Smooth muscle cell of the brain vasculature (primary cell): ENCODE data around the gene LDLRAD2.
"Not testable (repeated sequence)": the region's sequence is repeated elsewhere in the genome, so short reads cannot be mapped to it uniquely, and the experiment has no call there.

ENCODE experiments used
- DNase-seq: peaks from one replicate; pipeline ENCODE4 v3.0.0-alpha.2; 2012; ENCODE audit warnings: low read depth, low spot score

The LDLRAD2 gene

DNA sequence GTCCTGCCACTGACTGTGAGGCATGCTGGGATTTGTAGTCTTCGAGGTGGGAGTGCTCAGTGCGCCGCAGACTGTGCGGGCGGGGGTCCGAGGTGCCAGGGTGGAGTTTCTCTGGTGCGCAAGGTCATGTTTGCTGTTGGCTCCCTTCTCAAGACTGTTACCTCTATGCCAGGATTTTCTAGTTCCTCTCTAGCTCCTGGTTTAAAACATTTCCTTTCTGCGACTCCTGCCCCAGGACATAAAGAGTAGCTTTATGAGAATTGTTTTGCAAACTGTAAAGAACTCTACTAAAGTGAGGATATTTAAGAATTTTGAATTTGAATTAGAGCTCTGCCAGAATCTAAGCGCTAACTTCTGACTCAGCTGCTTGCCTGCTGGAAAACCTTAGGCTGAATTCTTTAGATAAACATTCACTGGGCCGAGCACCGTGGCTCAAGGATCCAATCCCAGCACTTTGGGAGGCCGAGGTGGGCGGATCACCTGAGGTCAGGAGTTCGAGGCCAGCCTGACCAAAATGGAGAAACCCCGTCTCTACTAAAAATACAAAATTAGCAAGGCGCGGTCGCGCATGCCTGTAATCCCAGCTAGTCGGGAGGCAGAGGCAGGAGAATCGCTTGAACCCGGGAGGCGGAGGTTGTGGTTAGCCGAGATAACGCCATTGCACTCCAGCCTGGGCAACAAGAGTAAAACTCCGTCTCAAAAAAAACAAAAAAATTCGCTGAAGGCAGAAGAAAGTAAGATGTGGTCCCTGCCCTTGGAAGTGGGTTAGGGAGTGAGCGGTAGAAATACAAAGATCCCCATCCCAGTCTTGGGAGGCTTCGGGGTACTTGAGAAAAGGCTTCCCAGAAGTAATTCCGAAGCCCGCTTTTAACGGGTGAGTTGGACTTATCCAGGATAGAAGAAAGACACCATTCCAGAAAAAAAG, 28.1 kb upstream of the LDLRAD2 start:
- peak; percentile 89 for DNase-seq

DNA sequence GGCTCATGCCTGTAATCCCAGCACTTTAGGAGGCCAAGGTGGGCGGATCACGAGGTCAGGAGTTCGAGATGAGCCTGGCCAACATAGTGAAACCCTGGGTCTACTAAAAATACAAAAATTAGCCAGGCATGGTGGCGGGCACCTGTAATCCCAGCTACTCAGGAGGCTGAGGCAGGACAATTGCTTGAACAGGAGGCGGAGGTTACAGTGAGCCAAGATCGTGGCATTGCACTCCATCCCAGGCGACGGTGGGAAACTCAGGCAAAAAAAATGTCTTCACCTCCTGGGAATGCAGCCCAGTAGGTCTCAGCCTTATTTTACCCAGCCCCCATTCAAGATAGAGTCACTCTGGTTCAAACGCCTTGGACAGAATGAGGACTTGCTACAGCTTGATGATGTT, 26.3 kb upstream of the LDLRAD2 start:
- not testable (repeated sequence) for DNase-seq

DNA sequence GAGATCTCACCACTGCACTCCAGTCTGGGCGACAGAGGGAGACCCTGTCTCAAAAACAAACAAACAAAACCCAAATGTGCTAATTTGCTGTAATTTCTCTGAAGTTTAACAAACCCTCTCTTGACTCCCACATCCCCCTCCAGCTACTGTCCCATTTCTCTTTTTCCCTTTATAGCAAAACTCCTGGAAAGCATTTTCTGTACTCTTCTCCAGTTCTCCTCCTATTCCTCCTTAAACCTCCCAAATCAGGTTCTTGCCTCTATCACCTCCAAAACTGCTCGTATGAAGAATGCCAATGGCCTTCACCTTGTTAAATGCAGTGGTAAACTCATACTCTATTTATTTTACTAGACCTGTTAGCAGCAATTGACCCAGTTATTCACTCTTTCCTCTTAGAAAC, 25.4 kb upstream of the LDLRAD2 start:
- no peak for DNase-seq

DNA sequence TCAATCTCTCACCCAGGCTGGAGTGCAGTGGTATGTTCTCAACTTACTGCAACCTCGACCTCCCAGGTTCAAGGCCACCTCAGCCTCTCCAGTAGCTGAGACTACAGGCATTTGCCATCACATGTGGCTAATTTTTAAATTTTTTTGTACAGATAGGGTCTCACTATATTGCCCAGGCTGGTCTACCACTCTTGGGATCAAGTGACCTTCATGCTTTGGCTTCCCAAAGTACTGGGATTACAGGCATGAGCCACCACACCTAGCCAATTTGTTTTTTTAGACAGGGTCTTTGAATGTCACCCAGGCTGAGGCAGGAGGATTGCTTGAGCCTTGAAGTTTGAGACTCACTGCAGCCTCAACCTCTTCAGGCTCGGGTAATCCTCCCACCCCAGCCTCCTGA, 19.0 kb upstream of the LDLRAD2 start:
- no peak for DNase-seq

DNA sequence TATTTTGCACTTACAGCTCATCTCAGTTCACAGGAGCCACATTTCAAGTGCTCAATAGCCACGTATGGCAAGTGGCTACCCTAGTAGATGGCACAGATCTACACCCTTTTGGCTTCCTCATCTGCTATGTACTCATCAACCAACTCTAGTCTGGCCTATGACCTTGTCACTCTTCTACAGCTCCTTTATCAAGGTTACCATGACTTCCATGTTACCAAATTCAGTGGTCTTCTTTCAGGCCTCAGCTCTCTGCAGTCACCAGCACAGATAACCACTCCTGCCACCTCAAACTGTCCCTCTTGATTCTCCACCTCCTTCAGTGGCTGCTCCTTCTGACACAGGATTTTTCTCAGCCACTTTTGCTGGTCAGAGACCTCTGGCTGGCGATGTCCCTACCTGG, 17.4 kb upstream of the LDLRAD2 start:
- DNase-seq: no peak

DNA sequence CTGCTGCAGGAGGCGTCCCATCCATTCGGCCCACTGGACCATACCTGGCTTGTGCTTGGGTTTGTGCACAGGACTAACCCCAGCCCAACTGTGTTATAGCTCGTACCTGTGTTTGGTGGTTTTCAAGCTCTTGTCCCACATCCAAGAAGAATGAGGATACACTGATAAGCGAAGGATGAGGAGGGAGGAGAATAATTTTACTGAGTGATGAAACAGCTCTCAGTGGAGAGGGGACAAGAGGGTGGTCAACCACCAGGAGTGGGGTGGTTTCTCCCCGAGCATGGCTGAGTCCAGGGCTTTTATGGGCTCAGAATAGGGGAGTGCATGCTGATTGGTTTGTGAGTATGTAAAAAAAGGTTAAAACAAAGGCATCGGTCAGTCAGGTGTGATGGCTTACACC, 17.0 kb upstream of the LDLRAD2 start:
- DNase-seq: no peak

- DNase-seq: no peak
Measured at GRCh38 chr1:21799730-21800129, 12.3 kb upstream of the LDLRAD2 start.

GRCh38 chr1:21801100-21801499, 11.0 kb upstream of the LDLRAD2 start:
- no peak for DNase-seq

DNA sequence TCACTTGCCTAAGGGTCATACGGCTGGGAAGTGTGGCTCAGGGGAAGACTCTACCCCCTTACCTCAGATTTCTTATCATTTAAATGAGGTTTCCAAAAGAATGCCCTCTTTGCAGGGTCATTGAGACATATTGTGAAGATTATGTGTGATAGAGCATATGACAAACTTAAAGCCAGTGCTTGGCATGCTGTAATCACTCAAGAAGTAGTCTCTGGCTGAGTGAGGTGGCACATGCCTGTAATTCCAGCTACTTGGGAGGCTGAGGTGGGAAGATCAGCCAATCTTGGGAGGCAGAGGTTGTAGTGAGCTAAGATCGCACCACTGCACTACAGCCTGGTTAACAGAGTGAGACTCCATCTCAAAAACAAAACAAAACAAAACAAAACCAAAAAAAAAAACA, 7.5 kb upstream of the LDLRAD2 start:
- no peak for DNase-seq

- DNase-seq: no peak
Measured at GRCh38 chr1:21813542-21813941, 1.5 kb downstream of the LDLRAD2 start.

DNA sequence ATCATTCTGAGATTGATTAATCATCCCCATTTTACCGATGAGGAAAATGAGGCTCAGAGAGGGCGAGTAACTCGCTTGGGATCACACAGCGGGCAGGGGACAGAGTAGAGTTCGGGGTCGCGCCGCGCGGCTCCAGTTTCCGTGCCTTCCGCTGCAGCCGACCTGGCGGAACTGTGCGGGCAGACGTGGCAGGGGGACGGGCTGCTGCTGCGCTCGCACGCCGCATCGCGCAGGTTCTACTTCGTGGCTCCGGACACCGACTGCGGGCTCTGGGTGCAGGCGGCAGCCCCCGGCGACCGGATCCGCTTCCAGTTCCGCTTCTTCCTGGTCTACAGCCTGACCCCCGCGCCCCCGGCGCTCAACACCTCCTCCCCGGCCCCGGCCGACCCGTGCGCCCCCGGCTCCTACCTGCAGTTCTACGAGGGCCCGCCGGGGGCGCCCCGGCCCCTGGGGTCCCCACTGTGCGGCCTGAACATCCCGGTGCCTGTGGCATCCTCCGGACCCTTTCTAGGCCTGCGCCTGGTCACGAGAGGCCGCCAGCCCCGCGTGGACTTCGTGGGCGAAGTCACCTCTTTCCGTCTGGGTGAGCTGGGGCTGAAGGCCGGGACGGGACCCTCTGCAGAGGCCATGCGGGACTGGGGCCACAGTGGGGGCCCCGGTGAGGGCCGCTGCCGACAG, 2.3 kb downstream of the LDLRAD2 start:
- DNase-seq: no peak

DNA sequence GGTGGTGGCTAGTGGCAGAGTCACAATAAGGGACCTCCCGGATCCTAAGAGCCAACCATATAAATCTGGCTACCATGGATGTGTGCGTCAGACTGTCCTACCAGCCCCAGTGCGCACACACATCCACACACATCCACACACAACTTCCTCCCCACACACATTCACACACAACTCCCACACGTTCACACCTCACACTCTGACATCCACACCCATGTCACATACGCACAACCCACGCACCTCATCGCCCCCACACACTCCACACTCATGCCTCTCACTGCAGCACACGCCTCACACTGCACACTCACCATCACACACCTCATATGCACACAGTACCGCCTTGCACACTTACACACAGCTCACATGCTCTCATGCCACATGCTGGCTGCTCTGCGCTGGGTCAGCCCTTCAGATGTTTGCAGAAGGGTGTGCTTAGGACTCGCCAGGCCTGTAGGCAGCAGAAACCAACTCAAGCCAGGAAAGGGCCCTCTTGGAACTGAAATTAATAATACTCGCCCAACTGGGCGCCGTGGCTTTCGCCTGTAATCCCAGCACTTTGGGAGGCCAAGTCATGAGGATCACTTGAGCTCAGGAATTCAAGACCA, 3.0 kb downstream of the LDLRAD2 start:
- DNase-seq: no peak

DNA sequence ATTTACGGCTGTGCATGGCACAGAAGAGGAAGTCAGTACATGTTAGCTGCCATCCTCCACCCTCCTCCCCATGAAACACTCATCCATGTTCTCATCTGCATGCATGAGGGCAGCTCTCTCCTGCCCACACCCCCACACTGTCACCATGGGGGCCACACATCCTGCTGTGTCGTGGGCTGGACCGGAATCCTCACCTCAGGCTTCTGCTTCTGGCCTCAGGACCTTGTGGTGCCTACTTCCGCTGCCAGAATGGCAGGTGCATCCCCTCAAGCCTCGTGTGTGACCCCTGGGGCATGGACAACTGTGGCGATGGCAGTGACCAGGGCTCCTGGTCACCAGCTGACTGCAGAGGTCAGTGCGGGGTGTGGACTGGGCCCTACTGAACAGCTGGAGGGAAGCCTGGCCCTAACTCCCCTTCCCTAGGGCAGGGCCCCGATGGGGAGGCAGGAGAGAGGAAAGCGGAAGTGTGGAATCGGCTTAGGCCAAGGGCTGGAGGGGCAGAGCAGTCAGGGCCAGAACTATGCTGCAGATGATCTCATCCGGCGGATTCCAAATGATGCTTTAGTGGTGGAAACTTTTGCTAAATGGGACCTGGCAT, 3.8 kb downstream of the LDLRAD2 start:
- DNase-seq: no peak

- DNase-seq: peak; percentile 24
Measured at GRCh38 chr1:21816602-21817302, 4.7 kb downstream of the LDLRAD2 start.

DNA sequence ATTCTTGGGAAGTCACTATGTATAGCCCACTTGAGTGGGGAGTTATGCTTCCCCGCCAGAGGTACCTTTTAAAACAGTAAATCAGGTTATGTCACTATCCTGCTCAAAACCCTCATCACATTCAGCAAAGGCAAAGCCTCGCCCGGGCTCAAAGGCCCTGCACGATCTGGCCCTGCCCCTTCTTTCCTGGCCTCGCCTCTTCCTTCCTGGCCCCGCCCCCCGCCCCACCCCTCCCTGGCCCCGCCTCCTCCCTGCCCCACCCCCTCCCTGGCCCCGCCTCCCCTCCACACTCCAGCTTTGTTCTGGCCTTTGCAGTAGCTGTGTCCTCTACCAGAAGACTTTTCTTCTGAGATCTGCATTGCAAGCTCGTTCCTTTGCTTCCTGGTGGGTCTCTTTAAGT, 6.6 kb downstream of the LDLRAD2 start:
- DNase-seq: no peak

- no peak for DNase-seq
Measured at GRCh38 chr1:21820597-21821232, 8.7 kb downstream of the LDLRAD2 start.

DNA sequence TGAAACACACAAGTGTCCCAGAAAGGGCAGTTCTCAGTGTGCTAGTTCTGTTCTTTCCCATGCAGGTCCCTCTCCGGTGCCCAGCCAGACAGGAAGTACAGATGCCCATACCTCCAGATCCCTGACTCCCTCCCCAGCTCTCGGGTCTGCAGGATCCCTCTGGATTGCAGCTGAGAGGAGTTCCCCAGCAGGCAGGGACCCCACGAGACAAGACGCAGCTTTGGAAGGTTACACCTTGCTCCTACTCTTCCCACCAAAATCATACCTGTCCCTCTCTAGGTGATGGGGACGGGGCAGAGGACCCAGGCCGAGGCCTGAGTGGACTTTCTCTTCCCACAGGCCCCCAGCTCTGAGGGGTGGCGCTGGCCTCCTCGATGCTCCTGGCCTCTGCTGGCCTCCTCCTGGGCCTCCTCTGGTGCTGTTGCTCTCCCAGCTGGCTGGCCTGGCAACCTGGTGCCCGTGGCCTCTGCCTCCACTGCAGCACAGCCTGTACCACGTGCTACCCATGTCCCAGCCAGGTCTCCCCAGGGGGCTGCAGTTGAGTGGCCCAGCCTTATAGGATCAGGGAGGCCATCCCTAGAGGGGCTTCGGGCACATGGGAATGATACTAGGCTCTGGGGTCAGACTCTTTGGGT, 9.4 kb downstream of the LDLRAD2 start:
- DNase-seq: no peak

- DNase-seq: no peak
Measured at GRCh38 chr1:21822349-21822748, 10.3 kb downstream of the LDLRAD2 start.

DNA sequence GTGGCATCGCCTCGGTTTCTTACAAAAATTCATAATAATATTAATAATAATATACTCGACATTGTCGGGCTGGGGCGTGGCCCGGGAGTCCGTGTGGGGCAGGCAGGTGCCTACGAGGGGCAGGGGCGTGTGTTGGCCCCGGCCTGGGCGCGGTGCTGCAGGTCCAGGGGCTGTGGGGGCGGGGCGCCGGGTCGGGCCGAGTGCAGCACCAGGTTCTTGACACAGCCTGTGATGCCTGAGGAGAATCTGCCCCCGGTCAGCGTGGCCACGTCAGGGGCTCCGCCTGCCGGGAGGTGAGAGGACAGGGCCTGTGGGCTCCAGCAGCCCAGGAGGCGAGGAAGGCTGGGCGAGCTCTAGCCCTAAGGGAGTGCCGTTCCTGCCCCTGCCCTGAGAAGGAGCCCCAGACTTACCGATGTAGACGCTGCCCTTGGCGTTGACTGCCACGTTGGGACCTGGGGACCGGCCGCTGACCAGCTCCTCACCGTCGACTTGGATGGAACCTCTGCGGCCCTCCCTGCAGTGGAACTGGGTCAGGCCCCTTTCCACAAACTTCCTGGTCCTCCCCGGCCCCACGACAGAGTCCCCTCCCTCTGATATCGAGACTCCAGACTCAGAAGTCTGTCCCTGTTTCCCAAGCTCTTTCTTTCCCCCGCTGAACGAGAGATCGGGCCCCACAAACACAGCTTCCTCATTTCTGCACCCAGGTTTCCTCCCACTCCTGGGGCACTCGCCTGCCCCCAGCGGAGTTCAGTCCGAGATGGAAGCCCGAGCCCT, 11.3 kb downstream of the LDLRAD2 start:
- DNase-seq: no peak
